Sigmoid colon (tissue), 3 donors: ENCODE data around the gene SPI1.

Experiments used
- POLR2A ChIP-seq, 2 donors: fragments of 450-650 bp; IDR thresholded peaks; one replicate each; pipeline ENCODE4 v1.6.1; 2016; ENCODE audit warnings: antibody characterized with exemption in 2 of 2, mild to moderate bottlenecking in 2 of 2, moderate library complexity in 2 of 2
- TF ChIP-seq, protein P1 (sequence below), 4 experiments: fragments of 450-650 bp in 3 of 4; fragments of 200-600 bp in 1 of 4; IDR thresholded peaks; one replicate each; pipeline ENCODE4 v1.5.1; 2016 to 2019; ENCODE audit warnings: antibody characterized with exemption in 4 of 4, mild to moderate bottlenecking in 3 of 4, moderate library complexity in 2 of 4

GRCh38 chr11:47418454-47419259, 40.3 kb upstream of the SPI1 start:
- TF ChIP-seq, protein P1, sequence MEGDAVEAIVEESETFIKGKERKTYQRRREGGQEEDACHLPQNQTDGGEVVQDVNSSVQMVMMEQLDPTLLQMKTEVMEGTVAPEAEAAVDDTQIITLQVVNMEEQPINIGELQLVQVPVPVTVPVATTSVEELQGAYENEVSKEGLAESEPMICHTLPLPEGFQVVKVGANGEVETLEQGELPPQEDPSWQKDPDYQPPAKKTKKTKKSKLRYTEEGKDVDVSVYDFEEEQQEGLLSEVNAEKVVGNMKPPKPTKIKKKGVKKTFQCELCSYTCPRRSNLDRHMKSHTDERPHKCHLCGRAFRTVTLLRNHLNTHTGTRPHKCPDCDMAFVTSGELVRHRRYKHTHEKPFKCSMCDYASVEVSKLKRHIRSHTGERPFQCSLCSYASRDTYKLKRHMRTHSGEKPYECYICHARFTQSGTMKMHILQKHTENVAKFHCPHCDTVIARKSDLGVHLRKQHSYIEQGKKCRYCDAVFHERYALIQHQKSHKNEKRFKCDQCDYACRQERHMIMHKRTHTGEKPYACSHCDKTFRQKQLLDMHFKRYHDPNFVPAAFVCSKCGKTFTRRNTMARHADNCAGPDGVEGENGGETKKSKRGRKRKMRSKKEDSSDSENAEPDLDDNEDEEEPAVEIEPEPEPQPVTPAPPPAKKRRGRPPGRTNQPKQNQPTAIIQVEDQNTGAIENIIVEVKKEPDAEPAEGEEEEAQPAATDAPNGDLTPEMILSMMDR (IDR thresholded peaks at IDR 0.05), result no peak
- no peak for TF ChIP-seq POLR2A (IDR thresholded peaks at IDR 0.05)
